HFF-Myc (cell line): Measurements from ENCODE around the gene AMBRA1.

ENCODE experiments used
- DNase-seq: peaks from one replicate; pipeline ENCODE4 v3.0.0-alpha.2; 2011; ENCODE audit warnings: low read depth; ENCODE audit errors: extremely low read depth
- H3K4me3 ChIP-seq: replicated peaks from 2 replicates; pipeline ENCODE4 v1.5.1; 2011; ENCODE audit warnings: low read depth, mild to moderate bottlenecking, control low read depth, low read length
- CTCF ChIP-seq: IDR thresholded peaks from 2 replicates; pipeline ENCODE4 v1.5.1; 2012; ENCODE audit warnings: mild to moderate bottlenecking, low read depth, low read length, control low read depth; ENCODE audit errors: missing control alignments

AMBRA1 gene

DNA sequence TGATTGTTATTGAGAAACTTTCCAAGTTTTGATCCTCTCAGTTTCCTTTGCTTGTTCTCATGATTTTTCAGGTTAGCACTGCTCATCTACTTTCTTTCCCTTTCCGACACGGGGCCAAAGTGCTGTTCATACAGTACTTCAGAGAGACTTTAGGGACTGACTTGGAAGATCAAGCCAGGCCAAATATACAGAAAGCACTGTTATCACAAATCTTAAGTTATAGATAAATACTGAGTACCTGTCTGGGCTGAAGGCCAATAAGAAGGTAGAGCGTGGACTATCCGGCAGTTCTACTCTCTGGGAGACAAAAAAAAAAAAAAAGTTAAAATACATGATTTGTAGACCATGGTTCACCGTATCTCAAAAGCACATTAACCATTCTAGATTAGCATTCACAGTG, 46.2 kb downstream of the AMBRA1 start:
- no peak overlapping the region for H3K4me3 ChIP-seq
- no peak for TF ChIP-seq CTCF
- no peak for DNase-seq

DNA sequence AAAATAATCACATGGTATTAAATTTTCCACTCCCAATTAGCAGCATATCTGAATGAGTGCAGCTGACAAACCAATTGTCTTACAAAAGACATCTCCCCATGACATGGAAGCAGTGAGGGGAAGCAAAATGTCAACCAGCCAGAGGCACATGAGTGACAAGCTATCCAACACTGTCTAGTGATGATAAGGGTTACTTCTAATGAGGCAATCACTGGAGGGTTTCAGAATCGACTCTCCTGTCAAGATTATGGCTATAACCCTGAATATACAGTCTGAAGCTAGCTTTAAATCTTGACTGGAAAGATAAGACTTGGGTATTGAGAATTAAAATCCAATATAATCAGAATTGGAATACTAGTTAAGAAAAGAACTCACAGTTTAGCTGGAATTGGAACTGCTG, 50.3 kb downstream of the AMBRA1 start:
- H3K4me3 ChIP-seq, result no peak overlapping the region
- DNase-seq, result no peak
- no peak for TF ChIP-seq CTCF

- no peak overlapping the region for H3K4me3 ChIP-seq
- DNase-seq, result no peak
- TF ChIP-seq CTCF, result no peak
These were observed 52.0 kb downstream of the AMBRA1 start for GRCh38 chr11:46541593-46542371.

DNA sequence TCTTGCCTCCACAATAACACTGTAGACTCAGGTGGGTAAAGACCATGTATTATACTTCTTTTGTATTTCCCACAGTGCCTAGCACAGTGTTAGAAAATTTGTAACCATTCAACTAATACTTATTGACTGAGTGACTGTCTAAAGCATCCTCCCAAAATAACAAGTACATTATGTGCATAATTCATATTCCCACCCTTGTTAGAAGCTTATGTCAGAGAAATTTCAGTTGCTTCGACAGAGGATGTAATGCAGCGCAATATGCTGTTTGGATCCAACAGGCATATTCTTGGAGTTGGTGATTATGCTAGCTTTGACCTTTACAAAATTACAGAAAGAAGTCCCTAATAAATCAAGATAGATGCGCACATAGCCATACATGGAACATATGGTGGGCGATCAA, 53.0 kb downstream of the AMBRA1 start:
- no peak for DNase-seq
- no peak overlapping the region for H3K4me3 ChIP-seq
- no peak for TF ChIP-seq CTCF

DNA sequence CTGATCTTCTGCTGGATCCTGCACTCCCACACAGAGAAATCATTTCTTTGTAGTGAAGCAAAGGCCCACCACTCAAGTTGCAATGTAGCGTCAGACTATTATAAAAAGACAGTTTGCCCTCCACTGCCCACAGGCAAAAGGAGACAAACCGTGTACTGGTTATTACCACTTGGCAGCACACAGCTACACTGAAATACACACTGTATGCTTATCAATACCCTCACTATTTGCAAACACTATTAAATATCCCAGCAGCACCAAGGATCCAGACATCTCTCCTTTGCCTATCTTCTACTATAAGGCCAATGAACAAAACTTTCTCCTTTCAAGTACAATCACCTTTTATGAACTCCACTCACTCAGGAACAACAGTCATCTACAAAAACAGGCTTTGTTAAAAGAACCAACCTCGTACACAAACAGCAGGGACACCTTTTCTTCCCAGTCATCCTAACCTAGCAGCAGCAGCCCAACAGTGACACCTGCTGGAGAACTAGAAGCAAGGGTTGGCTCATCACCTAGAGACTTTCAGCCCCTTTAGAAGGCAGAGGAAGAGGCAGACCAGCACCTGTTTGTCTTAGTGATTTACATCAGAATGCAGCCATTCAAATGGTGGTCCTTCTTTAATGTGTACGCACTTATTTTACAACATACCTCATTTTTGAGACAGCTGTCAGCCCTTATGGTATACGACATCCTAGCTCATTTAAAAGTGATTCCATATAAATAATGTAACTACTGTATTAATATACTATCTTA, 56.1 kb downstream of the AMBRA1 start:
- DNase-seq, result peak; percentile 46
- peak; percentile 98 for TF ChIP-seq CTCF
- no peak overlapping the region for H3K4me3 ChIP-seq

GRCh38 chr11:46537121-46537520, 56.7 kb downstream of the AMBRA1 start:
- H3K4me3 ChIP-seq, result no peak overlapping the region
- no peak for TF ChIP-seq CTCF
- DNase-seq, result no peak
